SKM-1 (cell line): ENCODE measurements around the gene TMOD1.
"Not testable (repeated sequence)": the region's sequence is repeated elsewhere in the genome, so short reads cannot be mapped to it uniquely, and the experiment has no call there.

Experiments used
- DNase-seq: peaks from one replicate; lab custom pipeline; 2025; ENCODE audit not compliant: unreplicated experiment; lab: John Stamatoyannopoulos, UW

The TMOD1 gene

GRCh38 chr9:97501177-97501971 lies at the start of gene TMOD1:
Gene TMOD1, plus strand, starts transcription at chr9:97501666. Its CDS starts 22,523 bp downstream, at chr9:97524189.
- DNase-seq, result no peak

DNA sequence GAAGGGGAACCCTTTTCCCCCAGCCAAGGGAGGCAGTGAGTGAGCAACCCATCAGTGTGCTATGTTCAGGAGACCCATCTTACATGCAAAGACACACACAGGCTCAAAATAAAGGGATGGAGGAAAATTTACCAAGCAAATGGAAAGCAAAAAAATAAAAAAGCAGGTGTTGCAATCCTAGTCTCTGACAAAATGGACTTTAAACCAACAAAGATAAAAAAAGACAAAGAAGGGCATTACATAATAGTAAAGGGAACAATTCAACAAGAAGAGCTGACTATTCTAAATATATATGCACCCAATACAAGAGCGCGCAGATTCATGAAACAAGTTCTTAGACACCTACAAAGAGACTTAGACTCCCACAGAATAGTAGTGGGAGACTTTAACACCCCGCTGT lies 47.9 kb upstream of the TMOD1 start:
- not testable (repeated sequence) for DNase-seq

DNA sequence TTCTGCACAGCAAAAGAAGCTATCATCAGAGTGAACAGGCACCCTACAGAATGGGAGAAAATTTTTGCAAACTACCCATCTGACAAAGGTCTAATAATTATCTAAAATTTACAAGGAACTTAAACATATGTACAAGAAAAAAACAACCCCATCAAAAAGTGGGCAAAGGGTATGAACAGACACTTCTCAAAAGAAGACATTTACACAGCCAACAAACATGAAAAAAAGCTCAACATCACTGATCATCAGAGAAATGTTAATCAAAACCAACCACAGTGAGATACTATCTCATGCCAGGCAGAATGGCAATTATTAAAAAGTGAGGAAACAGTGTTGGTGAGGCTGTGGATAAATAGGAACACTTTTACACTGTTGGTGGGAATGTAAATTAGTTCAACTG lies 44.6 kb upstream of the TMOD1 start:
- not testable (repeated sequence) for DNase-seq

DNA sequence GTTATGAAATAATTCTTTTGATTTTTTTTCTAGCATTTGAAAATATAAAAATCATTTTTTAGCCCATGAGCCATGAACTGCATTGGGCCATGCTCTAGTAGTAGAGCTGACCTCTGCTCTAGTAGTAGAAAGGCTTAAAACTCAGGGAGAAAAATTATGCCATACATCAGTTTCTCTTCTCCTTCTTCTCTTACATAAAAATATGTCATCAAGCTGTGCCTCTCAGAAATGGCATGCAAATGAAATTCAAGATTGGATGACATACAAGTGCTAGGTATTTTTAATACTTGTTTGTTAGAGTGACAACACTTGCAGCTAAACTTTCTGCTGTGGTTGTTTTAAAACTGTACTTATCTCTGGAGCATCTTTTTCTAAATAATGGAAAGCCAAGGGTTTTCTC lies 42.1 kb upstream of the TMOD1 start:
- no peak for DNase-seq

GRCh38 chr9:97462159-97462558 lies 39.3 kb upstream of the TMOD1 start:
- no peak for DNase-seq

GRCh38 chr9:97462914-97463313 lies 38.6 kb upstream of the TMOD1 start:
- DNase-seq, result no peak

DNA sequence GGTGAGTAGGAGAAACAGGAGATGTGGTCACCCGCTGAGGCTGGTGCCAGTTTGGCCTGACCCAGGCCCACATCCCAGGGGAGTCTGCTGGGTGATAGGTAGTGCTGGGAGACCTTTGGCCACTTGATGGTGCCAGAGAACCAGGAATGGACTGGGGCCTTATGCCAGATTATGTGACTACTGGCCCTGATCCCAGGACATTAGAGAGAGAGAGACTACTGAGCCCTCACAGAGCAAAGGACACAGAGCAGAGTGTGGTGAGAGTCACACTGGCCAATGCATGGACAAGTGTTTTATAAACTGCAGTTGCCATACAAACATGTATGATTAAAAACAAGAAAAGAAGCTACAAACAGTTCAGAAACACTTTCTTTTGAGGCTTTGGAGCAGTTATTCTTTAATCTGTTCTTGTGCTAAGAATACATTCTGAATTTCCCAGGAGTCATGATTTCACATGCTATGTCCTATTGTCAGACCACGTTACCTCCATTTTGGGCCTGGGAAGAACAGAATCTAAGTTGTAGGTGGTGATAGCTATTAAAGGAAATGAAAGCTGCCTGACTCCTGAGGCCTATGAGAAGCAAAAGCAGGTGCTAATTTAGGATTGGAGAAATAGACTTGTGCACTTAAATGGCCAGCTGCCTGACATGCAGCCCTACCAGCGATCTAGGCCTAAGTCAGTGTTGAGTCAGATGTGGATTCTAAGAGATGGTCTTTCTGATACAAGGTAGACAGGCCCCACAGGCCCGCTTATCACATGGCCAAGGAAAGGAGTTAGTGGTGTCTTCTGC lies 32.6 kb upstream of the TMOD1 start:
- DNase-seq, result no peak

DNA sequence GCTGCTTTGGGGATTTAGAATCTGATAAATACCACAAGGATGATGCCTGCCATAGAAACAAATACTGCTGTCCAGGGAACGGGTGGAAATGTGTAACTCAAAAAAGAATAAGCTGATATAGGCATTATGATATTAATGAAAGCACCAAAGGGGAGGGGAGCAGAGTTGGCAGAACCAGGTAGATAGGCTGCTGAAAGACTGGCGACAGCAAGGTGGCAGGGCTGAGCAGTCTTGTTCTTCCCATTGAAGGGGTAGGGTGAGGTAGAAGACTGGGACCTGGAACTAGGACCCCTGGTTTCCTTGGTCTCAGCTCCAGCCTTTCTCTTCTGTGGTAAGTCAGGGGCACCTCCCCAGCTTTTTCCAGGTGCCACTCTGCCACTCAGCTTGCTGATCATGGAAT lies 31.4 kb upstream of the TMOD1 start:
- DNase-seq, result no peak

DNA sequence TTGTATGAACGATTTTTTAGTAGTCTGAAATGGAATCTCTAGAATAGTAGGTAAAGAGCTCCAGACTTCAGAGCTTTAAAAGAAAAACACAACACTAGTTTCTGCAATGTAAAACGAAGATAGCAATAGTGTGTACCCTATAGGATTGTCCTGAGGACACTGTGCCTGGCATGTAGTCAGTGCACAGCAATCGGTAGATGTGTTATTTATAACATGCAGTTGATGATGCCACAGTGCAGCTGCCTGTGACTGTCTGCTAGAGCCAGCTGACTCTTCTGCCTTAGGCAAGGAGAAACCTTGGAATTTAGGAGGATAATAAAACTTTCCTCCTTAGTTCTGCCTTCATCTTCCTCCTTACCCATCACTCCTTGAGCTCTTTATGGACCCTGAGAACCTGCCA lies 27.7 kb upstream of the TMOD1 start:
- DNase-seq, result no peak

DNA sequence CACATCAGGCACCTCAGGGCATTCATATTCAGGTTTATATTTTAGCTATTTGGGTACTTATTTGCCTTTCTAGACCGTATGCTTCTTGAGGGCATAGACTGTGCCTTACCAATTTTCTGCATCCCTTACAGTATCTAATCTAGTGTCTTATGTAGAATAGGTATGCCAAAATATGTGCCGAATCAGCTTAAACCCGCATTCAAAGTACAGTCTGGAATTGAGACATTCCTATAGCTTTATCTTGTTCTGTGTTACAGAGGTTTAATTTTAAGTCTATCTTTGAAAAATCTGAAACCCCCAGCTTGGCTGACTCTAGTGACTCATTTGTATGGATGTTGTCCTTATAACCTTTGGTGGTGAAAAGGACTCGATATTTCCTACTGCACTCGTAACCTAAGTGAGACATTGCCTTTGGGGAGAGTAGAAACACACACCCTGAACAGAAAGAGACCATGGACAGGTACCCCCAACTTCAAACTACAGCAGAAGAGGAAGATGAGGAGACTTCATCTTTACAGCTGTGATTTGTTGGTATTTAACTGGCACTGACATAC lies 27.0 kb upstream of the TMOD1 start:
- no peak for DNase-seq

- DNase-seq, result no peak
Observed at GRCh38 chr9:97475059-97475458, 26.4 kb upstream of the TMOD1 start.

DNA sequence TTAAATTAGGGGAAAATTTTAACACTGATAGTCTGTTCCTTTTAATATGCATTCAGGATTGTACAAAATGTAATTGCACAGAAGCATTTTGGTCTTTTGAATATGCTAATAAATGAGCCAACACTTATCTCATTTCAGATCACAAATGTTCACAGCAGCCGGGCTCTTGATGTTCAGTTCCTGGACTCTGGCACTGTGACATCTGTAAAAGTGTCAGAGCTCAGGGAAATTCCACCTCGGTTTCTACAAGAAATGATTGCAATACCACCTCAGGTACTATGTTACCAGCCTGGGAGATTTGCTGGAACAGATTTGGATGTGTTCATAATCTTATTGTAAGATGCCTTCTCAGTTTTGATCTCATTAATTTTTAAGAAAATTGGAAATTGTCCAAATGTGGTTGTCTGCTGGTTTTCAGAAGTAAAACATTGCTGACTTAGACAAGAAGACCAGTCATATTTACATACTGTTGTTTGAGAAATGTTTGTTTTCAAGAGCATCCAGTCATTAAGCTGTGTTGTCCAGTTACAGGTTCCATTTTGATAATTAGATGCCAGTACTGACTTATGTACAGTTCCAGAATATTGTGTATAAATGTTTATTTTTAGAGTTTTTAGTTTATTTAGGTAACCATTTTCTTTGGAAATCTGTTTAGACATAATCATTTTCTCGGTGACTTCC lies 23.0 kb upstream of the TMOD1 start:
- no peak for DNase-seq

DNA sequence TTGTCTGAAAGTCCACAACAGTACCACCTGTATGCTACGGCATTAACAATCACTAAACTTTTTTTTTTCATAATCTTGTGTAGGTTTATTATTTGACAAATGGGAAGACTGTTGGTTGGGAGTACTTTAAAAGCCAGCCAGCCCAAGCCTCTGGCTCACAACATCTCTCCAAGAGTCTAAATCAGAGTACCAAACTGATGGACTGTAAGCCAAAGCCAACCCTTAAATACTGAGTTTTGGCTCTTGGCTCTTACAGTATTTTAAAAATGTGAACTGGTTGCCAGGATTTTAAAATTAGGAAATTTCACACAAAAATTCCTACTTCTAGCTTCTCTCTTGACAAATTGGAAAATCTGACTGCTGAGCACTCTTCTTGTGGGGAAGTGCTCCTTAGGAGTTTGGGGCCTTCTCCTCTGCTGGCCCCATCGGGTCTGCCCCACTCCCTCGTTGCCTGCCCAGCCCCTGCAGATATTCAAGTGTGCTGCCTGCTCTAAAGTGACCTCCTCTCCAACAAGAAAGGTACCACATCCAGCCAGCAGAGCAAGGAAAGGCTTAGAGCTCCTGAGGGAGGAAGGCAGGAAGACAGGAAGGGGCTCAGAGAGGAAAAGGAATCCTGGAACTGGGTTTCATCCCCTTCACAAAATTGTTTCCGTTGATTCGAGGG lies 21.8 kb upstream of the TMOD1 start:
- DNase-seq, result no peak

DNA sequence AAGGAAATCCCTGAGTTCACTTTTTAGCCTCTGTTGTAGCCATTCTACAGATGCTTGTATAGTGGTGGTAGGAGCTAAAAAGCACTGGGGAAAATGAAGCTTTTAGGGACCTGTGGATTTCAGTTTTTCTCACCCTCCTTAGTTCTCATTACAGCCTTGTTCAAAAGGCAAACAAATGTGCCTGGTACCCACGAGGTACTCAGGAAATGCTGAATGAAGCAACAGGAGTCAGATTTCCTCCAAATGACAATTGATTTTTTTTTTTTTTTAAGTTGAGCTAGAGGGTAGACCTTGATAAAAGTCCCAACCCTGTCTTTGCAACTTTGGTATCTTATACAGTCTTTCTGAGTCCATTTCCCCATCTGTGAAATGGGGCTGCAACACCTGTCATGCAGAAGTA lies 21.3 kb upstream of the TMOD1 start:
- DNase-seq, result no peak

DNA sequence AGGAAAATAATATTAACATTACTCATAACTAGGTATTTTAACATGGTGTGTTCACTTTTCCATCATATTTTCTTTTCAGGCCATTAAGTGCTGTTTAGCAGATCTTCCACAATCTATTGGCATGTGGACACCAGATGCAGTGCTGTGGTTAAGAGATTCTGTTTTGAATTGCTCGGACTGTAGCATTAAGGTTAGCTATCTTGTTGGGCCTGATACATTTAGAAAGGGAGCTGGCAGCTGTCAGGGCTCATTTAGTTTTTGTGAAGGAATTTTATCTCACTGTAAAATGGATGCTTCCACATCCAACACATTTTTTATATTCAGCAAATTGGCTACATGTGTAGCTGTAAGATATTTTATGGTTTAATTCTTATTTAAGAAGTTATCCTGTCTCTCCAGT lies 20.7 kb upstream of the TMOD1 start:
- DNase-seq, result no peak

DNA sequence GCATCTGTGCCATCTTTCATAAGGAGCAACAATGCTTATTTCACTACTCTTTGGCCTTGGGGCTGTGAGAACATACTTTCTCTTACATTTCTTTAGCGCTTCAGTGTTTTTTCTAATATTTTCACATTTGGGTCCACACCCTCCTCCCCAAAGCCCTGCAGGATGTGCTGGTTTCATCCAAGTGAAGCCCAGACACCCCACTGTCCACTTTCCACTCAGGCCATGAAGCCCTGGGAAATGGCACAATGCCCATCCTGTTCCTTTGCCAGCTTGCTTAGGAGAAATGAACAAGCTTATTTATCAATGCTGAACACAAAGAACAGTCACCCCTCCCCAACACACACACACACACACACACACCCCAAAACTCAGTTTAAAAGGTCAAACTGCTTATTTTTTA lies 17.3 kb upstream of the TMOD1 start:
- DNase-seq, result no peak

DNA sequence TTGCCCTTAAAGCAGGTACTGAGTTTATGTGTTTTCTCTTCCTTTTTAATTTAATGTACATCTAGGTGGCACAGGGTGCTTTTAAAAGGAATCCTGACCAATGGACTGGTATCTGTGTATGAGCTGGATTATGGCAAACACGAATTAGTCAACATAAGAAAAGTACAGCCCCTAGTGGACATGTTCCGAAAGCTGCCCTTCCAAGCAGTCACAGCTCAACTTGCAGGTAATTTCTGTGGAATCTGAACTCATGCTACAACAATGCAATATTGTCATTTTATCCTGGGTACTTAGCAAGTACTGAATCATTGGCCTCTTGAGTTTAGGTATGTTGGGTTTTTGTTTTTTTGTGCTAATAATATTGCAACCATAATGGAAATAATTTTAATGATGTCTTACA lies 14.4 kb upstream of the TMOD1 start:
- no peak for DNase-seq

DNA sequence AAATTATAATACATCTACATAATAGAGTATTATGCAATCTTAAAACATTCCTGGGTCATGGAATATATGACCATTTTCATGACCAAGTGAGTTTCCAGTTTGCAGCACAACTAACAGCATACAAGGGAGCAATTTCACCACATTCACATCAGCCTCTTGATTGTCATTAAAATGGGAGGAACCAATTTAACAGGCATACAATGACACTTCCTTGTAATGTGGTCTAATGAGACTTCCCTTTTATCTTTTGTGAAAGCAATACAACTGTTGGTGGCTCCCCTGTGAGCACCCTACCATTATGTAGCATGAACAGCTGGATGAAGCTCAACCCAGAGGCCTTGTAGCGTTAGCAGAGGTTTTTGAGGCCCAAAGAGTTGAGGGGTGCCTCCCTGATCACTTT lies 13.6 kb upstream of the TMOD1 start:
- DNase-seq, result no peak

DNA sequence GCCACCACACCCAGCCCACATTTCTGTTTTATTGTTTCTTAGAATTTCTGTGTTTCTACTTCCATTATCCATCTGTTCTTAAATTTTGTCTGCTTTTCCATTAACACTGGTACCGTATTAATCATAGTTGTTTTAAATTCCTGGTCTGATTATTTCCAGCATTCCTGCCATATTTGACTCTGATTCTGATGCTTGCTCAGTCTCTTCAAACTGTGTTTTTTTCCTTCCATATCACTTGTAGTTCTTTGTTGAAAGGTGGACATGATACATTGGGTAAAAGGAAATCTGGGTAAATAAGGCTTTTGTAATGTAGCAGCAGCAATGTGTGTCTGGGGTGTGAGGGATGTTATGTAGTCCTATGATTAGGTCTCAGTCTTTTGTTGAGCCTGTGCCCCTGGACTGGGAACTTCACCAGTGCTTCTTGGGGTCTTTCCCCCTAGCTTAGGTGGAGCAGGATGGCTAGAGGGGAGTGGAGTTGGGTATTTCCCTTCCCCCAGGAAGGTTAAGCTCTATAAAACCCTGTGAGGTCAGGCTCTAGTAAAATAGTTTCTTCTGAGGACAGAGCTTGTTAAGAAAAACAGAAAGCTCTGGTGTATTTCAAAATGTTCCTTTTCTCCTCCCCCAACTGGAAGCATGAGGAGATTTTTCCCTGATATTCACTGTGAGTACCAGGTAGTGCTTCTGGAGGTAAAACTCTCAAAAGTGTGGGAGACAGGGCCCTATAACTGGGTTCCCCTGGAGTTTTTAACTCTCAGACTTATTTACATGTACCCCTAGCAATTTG lies 10.1 kb upstream of the TMOD1 start:
- no peak for DNase-seq
